ENCODE results near the gene AGRP. TPM values are rescaled to one million over a fixed set of nuclear protein-coding genes. Genes with fewer than 3 reads are reported as not detected.
A peak's percentile ranks its signal among the peaks of the same experiment; 100 is the strongest.

The AGRP gene
- total RNA-seq, 1 experiment from 2014 or later = not detected

- TF ChIP-seq CTCF (IDR thresholded peaks at IDR 0.05; ENCODE audit: unreplicated experiment) = no peak
- peaks cover 22% of the 10 kb centered on the region for H3K4me1 Mint-ChIP-seq (ENCODE audit: low read depth, unreplicated experiment)
- no peaks in the 10 kb centered on the region for H3K9me3 Mint-ChIP-seq (ENCODE audit: low read depth, unreplicated experiment)
- CTCF ChIA-PET = interaction anchor here (0.8 to 1.7 kb wide), 5 partner anchors 14 to 188 kb away, joined by 4 to 7 read pairs (median 5); partner anchors contain the start of gene HSD11B2
- intact Hi-C loops (cut with micrococcal nuclease; ENCODE audit: unreplicated experiment) = no loop called here
- H3K4me3 Mint-ChIP-seq (ENCODE audit: low read depth, unreplicated experiment) = no peak overlapping the region
- DNase-seq = no peak
- no peak overlapping the region for H3K27ac Mint-ChIP-seq (ENCODE audit: unreplicated experiment)
- no TSS peak for BruUV-seq (replicated peaks)
- H3K36me3 Mint-ChIP-seq (ENCODE audit: insufficient read depth, unreplicated experiment) = peaks cover 22% of the 10 kb centered on the region
- H3K27me3 Mint-ChIP-seq (ENCODE audit: unreplicated experiment) = no peaks in the 10 kb centered on the region
These were observed 34.8 kb downstream of the AGRP start for GRCh38 chr16:67448580-67448979.

- intact Hi-C loops (cut with micrococcal nuclease; ENCODE audit: unreplicated experiment) = no loop called here
These were observed 35.8 kb downstream of the AGRP start for GRCh38 chr16:67447508-67448076.

GRCh38 chr16:67446968-67447507 is 36.3 kb downstream of the AGRP start:
- Mint-ChIP-seq H3K27ac (ENCODE audit: unreplicated experiment) (no peak overlapping the region), H3K9me3 (ENCODE audit: low read depth, unreplicated experiment) (no peaks in the 10 kb centered on the region), H3K27me3 (ENCODE audit: unreplicated experiment) (no peaks in the 10 kb centered on the region), H3K36me3 (ENCODE audit: insufficient read depth, unreplicated experiment) (peaks cover 22% of the 10 kb centered on the region), H3K4me3 (ENCODE audit: low read depth, unreplicated experiment) (no peak overlapping the region), H3K4me1 (ENCODE audit: low read depth, unreplicated experiment) (peaks cover 25% of the 10 kb centered on the region)
- no peak for DNase-seq
- BruUV-seq (replicated peaks) = no TSS peak
- intact Hi-C loops (cut with micrococcal nuclease; ENCODE audit: unreplicated experiment) = no loop called here
- CTCF ChIA-PET = interaction anchor here (0.5 to 1.7 kb wide), 10 partner anchors 9 to 200 kb away, joined by 3 to 20 read pairs (median 4); partner anchors contain the start of genes FHOD1 and HSD11B2
- TF ChIP-seq CTCF (IDR thresholded peaks at IDR 0.05; ENCODE audit: unreplicated experiment) = no peak

More at GRCh38 chr16:67447508-67448076, 35.8 kb downstream of the AGRP start:
- no peaks in the 10 kb centered on the region for H3K9me3 Mint-ChIP-seq (ENCODE audit: low read depth, unreplicated experiment)
- H3K36me3 Mint-ChIP-seq (ENCODE audit: insufficient read depth, unreplicated experiment) = peaks cover 22% of the 10 kb centered on the region
- peaks cover 22% of the 10 kb centered on the region for H3K4me1 Mint-ChIP-seq (ENCODE audit: low read depth, unreplicated experiment)
- TF ChIP-seq CTCF (IDR thresholded peaks at IDR 0.05; ENCODE audit: unreplicated experiment) = peak; percentile 79
- CTCF ChIA-PET = interaction anchor here (0.5 to 1.7 kb wide), 12 partner anchors 9 to 200 kb away, joined by 3 to 20 read pairs (median 4); partner anchors contain the start of genes FHOD1 and HSD11B2
- no peaks in the 10 kb centered on the region for H3K27me3 Mint-ChIP-seq (ENCODE audit: unreplicated experiment)
- DNase-seq = peak; percentile 87
- no peak overlapping the region for H3K27ac Mint-ChIP-seq (ENCODE audit: unreplicated experiment)
- H3K4me3 Mint-ChIP-seq (ENCODE audit: low read depth, unreplicated experiment) = no peak overlapping the region
- no TSS peak for BruUV-seq (replicated peaks)

- H3K4me1 Mint-ChIP-seq (ENCODE audit: low read depth, unreplicated experiment) = peaks cover 27% of the 10 kb centered on the region
These were observed 37.1 kb downstream of the AGRP start for GRCh38 chr16:67445913-67446907.

More at GRCh38 chr16:67445913-67446907, 37.1 kb downstream of the AGRP start:
- intact Hi-C loops (cut with micrococcal nuclease; ENCODE audit: unreplicated experiment) = no loop called here
- no peak overlapping the region for H3K4me3 Mint-ChIP-seq (ENCODE audit: low read depth, unreplicated experiment)
- no TSS peak for BruUV-seq (replicated peaks)
- H3K27me3 Mint-ChIP-seq (ENCODE audit: unreplicated experiment) = no peaks in the 10 kb centered on the region
- CTCF ChIA-PET = interaction anchor here (0.8 to 1.7 kb wide), 8 partner anchors 10 to 50 kb away, joined by 3 to 20 read pairs (median 4); partner anchors contain the start of gene HSD11B2
- no peak for DNase-seq
- H3K9me3 Mint-ChIP-seq (ENCODE audit: low read depth, unreplicated experiment) = no peaks in the 10 kb centered on the region
- TF ChIP-seq CTCF (IDR thresholded peaks at IDR 0.05; ENCODE audit: unreplicated experiment) = no peak
- no peak overlapping the region for H3K27ac Mint-ChIP-seq (ENCODE audit: unreplicated experiment)
- peaks cover 22% of the 10 kb centered on the region for H3K36me3 Mint-ChIP-seq (ENCODE audit: insufficient read depth, unreplicated experiment)

Data from Calu3 (cell line).